ENCODE measurements around the gene LDLRAD3.

DNA sequence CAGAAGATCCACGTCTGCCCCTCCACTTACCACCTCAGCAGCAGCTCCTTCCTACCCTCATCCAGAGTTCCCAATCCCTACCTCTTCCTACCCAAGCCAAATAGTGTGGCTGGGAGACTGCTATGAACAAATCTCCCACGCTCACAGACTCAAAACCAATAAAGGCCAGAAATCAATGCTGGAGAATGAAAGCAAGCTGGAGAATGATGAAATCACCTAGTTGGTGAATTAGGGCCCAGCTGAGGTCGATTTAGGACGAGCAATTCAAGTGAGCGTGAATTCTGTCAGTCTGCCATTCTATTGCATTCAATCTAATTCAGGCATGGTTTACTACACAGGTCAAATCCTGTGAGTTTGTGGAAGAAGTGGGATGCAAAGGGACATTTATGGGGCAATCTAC is 322.9 kb downstream of the LDLRAD3 start:
- TF ChIP-seq, protein P1, sequence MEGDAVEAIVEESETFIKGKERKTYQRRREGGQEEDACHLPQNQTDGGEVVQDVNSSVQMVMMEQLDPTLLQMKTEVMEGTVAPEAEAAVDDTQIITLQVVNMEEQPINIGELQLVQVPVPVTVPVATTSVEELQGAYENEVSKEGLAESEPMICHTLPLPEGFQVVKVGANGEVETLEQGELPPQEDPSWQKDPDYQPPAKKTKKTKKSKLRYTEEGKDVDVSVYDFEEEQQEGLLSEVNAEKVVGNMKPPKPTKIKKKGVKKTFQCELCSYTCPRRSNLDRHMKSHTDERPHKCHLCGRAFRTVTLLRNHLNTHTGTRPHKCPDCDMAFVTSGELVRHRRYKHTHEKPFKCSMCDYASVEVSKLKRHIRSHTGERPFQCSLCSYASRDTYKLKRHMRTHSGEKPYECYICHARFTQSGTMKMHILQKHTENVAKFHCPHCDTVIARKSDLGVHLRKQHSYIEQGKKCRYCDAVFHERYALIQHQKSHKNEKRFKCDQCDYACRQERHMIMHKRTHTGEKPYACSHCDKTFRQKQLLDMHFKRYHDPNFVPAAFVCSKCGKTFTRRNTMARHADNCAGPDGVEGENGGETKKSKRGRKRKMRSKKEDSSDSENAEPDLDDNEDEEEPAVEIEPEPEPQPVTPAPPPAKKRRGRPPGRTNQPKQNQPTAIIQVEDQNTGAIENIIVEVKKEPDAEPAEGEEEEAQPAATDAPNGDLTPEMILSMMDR (IDR thresholded peaks at IDR 0.05): no peak
- no peak for TF ChIP-seq EZH2phosphoT487 (IDR thresholded peaks at IDR 0.05)
